Measurements from ENCODE around the gene PABPN1. TPM values are rescaled to one million over a fixed set of nuclear protein-coding genes. Genes with fewer than 3 reads are reported as not detected.

PABPN1 gene
- total and polyA plus RNA-seq, 2 of the 13 experiments (the other 11 are each of a cell fraction or from before 2014, with no cell fraction given): 233 to 524 TPM

DNA sequence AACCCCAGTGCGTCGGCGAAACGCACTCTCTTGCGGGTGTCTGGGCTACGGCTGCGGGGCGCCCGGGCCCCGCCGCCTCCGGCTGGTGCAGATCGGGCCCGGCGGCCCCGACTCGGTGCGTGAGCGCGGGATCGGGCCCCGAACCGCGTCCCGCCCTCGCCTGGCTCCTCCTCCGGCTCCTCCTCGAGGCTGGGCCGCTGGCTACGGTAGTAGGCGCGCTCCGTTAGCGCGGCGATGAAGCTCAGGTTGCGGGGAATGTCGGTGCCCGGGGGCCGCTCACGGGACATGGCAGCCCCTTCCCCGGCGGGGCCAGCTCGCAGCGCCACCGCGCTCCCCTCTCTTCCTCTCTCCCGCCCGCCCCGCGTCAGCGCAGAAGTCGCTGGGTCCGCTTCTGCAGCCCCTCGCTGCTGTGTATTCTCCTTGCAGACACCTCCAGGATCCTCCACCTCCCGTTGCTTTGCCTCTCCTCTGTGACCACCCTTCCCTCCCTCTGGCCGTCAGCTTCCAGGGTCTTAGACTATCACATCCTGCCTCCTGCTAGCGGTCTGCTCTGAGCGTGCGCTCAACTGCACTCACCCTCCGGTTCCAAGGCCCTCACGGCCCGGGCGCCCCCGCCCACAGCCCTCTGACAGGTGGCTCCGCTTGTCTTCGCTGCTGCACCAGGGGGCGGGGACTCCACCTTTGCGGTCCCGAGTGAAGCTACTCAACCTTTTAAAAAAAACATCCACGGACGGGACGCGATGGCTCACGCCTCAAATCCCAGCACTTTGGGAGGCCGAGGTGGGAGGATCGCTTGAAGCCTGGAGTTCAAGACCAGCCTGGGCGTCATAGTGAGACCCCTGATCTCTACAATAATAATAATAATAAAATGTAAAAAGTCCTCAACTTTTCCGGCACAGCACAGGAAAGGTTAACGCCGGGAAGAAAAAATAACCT is 18.7 kb upstream of the PABPN1 start, which contains the start of gene PPP1R3E (continued):
- TF ChIP-seq ZNF282 (IDR thresholded peaks at IDR 0.05; ENCODE audit: partially characterized antibody) (no peak), POLR2A (IDR thresholded peaks at IDR 0.05; ENCODE audit: insufficient read depth in 1 of 2, low read depth in 2 of 2, low read length in 2 of 2) (peak in 1 of 2 experiments; percentile 86; a peak in 2 of 4 replicates), TEAD2 (CRISPR knock-in tag; IDR thresholded peaks at IDR 0.05) (peak; percentile 31; the same call in 1 of the 2 replicates), ZNF790 (CRISPR knock-in tag; IDR thresholded peaks at IDR 0.05; ENCODE audit: borderline replicate concordance) (peak; percentile 82), HDAC1 (CRISPR knock-in tag; IDR thresholded peaks at IDR 0.05) (no peak), ZNF121 (CRISPR knock-in tag; IDR thresholded peaks at IDR 0.05) (no peak), ARNTL (CRISPR knock-in tag; IDR thresholded peaks at IDR 0.05) (peak; percentile 45; the same call in 1 of the 2 replicates), ZNF205 (CRISPR knock-in tag; IDR thresholded peaks at IDR 0.05) (no peak; the same call in 1 of the 2 replicates), ZNF83 (CRISPR knock-in tag; IDR thresholded peaks at IDR 0.05; ENCODE audit: borderline replicate concordance) (peak; percentile 4), ZNF33B (CRISPR knock-in tag; IDR thresholded peaks at IDR 0.05) (peak; percentile 80; the same call in 1 of the 2 replicates), ZBTB21 (CRISPR knock-in tag; IDR thresholded peaks at IDR 0.05) (peak; percentile 37; the same call in 1 of the 2 replicates), ZNF367 (CRISPR knock-in tag; IDR thresholded peaks at IDR 0.05; ENCODE audit: borderline replicate concordance) (no peak; the same call in 1 of the 2 replicates), IRX3 (CRISPR knock-in tag; IDR thresholded peaks at IDR 0.05; ENCODE audit: borderline replicate concordance, low read depth) (peak; percentile 70; the same call in 1 of the 2 replicates), RFX5 (IDR thresholded peaks at IDR 0.05; ENCODE audit: low read depth, low read length) (no peak), ZFX (CRISPR knock-in tag; IDR thresholded peaks at IDR 0.05; ENCODE audit: low read depth) (peak; percentile 86), CHD2 (IDR thresholded peaks at IDR 0.05; ENCODE audit: low read depth, low read length) (no peak), TEAD3 (CRISPR knock-in tag; optimal IDR thresholded peaks at IDR 0.05; ENCODE audit: borderline replicate concordance) (peak; percentile 82), AHR (CRISPR knock-in tag; IDR thresholded peaks at IDR 0.05) (peak; percentile 87; the same call in 1 of the 2 replicates), PTBP1 (IDR thresholded peaks at IDR 0.05; ENCODE audit: low read depth, low read length, poor library complexity, severe bottlenecking) (peak; percentile 1), KMT2B (CRISPR knock-in tag; IDR thresholded peaks at IDR 0.05) (0 out of 2 replicates have a peak, but pooled peaks have one; percentile 7), BHLHE40 (IDR thresholded peaks at IDR 0.05; ENCODE audit: low read length) (no peak)
- TF ChIP-seq, protein P1, sequence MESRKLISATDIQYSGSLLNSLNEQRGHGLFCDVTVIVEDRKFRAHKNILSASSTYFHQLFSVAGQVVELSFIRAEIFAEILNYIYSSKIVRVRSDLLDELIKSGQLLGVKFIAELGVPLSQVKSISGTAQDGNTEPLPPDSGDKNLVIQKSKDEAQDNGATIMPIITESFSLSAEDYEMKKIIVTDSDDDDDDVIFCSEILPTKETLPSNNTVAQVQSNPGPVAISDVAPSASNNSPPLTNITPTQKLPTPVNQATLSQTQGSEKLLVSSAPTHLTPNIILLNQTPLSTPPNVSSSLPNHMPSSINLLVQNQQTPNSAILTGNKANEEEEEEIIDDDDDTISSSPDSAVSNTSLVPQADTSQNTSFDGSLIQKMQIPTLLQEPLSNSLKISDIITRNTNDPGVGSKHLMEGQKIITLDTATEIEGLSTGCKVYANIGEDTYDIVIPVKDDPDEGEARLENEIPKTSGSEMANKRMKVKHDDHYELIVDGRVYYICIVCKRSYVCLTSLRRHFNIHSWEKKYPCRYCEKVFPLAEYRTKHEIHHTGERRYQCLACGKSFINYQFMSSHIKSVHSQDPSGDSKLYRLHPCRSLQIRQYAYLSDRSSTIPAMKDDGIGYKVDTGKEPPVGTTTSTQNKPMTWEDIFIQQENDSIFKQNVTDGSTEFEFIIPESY (CRISPR knock-in tag; IDR thresholded peaks at IDR 0.05): no peak; the same call in 1 of the 2 replicates
- TF ChIP-seq, protein P2, sequence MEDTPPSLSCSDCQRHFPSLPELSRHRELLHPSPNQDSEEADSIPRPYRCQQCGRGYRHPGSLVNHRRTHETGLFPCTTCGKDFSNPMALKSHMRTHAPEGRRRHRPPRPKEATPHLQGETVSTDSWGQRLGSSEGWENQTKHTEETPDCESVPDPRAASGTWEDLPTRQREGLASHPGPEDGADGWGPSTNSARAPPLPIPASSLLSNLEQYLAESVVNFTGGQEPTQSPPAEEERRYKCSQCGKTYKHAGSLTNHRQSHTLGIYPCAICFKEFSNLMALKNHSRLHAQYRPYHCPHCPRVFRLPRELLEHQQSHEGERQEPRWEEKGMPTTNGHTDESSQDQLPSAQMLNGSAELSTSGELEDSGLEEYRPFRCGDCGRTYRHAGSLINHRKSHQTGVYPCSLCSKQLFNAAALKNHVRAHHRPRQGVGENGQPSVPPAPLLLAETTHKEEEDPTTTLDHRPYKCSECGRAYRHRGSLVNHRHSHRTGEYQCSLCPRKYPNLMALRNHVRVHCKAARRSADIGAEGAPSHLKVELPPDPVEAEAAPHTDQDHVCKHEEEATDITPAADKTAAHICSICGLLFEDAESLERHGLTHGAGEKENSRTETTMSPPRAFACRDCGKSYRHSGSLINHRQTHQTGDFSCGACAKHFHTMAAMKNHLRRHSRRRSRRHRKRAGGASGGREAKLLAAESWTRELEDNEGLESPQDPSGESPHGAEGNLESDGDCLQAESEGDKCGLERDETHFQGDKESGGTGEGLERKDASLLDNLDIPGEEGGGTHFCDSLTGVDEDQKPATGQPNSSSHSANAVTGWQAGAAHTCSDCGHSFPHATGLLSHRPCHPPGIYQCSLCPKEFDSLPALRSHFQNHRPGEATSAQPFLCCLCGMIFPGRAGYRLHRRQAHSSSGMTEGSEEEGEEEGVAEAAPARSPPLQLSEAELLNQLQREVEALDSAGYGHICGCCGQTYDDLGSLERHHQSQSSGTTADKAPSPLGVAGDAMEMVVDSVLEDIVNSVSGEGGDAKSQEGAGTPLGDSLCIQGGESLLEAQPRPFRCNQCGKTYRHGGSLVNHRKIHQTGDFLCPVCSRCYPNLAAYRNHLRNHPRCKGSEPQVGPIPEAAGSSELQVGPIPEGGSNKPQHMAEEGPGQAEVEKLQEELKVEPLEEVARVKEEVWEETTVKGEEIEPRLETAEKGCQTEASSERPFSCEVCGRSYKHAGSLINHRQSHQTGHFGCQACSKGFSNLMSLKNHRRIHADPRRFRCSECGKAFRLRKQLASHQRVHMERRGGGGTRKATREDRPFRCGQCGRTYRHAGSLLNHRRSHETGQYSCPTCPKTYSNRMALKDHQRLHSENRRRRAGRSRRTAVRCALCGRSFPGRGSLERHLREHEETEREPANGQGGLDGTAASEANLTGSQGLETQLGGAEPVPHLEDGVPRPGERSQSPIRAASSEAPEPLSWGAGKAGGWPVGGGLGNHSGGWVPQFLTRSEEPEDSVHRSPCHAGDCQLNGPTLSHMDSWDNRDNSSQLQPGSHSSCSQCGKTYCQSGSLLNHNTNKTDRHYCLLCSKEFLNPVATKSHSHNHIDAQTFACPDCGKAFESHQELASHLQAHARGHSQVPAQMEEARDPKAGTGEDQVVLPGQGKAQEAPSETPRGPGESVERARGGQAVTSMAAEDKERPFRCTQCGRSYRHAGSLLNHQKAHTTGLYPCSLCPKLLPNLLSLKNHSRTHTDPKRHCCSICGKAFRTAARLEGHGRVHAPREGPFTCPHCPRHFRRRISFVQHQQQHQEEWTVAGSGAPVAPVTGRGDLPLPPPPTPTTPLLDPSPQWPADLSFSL (CRISPR knock-in tag; IDR thresholded peaks at IDR 0.05): no peak; the same call in none of the 2 replicates
